HepG2 (cell line): ENCODE data around the gene COMP. TPM values are rescaled to one million over a fixed set of nuclear protein-coding genes. Genes with fewer than 3 reads are reported as not detected.
A peak's percentile ranks its signal among the peaks of the same experiment; 100 is the strongest.

Experiments
- ATF7 ChIP-seq, 2 experiments: fragments of 450-650 bp in 1 of 2; sonication (generic) in 1 of 2; formaldehyde crosslinking in 1 of 2; IDR thresholded peaks; 2 replicates each; pipeline versions ENCODE4 v1.4.0 to v1.6.1; 2016 to 2020; ENCODE audit warnings: antibody characterized with exemption in 1 of 2, mild to moderate bottlenecking in 1 of 2, missing genetic modification reagents in 1 of 2
- CBFB ChIP-seq: sonication (generic); formaldehyde crosslinking; IDR thresholded peaks from 2 replicates; pipeline ENCODE4 v1.4.0; 2020; ENCODE audit warnings: missing genetic modification reagents
- GATA4 ChIP-seq: sonication (generic); IDR thresholded peaks from 2 replicates; pipeline ENCODE4 v1.6.1; 2016; ENCODE audit warnings: antibody characterized with exemption, low read depth, borderline replicate concordance
- HOXA3 ChIP-seq: sonication (generic); formaldehyde crosslinking; IDR thresholded peaks from 2 replicates; pipeline ENCODE4 v1.5.0; 2020; ENCODE audit warnings: missing genetic modification reagents
- LCORL ChIP-seq, 2 experiments: fragments of 450-650 bp in 1 of 2; sonication (generic) in 1 of 2; formaldehyde crosslinking in 1 of 2; IDR thresholded peaks; 2 replicates each; pipeline versions ENCODE4 v1.5.0 to v1.6.1; 2017 to 2020; ENCODE audit warnings: antibody characterized with exemption in 1 of 2, missing genetic modification reagents in 1 of 2
- NFE2L1 ChIP-seq: sonication (generic); formaldehyde crosslinking; IDR thresholded peaks from 2 replicates; pipeline ENCODE4 v1.4.0; 2020; ENCODE audit warnings: missing genetic modification reagents, mild to moderate bottlenecking, borderline replicate concordance
- PHF20 ChIP-seq: sonication (generic); formaldehyde crosslinking; IDR thresholded peaks from 2 replicates; pipeline ENCODE4 v1.5.0; 2020; ENCODE audit warnings: mild to moderate bottlenecking, missing genetic modification reagents
- ZNF335 ChIP-seq: sonication (generic); formaldehyde crosslinking; IDR thresholded peaks from 2 replicates; pipeline ENCODE4 v1.4.0; 2020; ENCODE audit warnings: missing genetic modification reagents
- ZNF543 ChIP-seq: sonication (generic); formaldehyde crosslinking; IDR thresholded peaks from 2 replicates; pipeline ENCODE4 v1.4.0; 2020; ENCODE audit warnings: mild to moderate bottlenecking, missing genetic modification reagents
- ZNF558 ChIP-seq: sonication (generic); formaldehyde crosslinking; IDR thresholded peaks from 2 replicates; pipeline ENCODE4 v1.9.0; 2022; ENCODE audit warnings: mild to moderate bottlenecking, missing genetic modification reagents, borderline replicate concordance
- polyA plus RNA-seq, 8 experiments: library from polyadenylated mRNA; depleted of rRNA in 3 of 8; stranded (reverse) in 7 of 8; unstranded in 1 of 8; fragments of >200 nt; fragmentation: Illumina TruSeq in 4 of 8; extraction: Trizol in 4 of 8; gene quantifications; 2 replicates each; pipeline versions ENCODE4 v1.2.1 to v1.2.3, GENCODE V29; 2011 to 2016; ENCODE audit warnings: low read depth in 4 of 8, missing spikeins in 1 of 8, mixed read lengths in 1 of 8; ENCODE audit not compliant: insufficient read depth in 1 of 8
- total RNA-seq, 5 experiments: library from RNA; depleted of rRNA; stranded (reverse); fragments of >200 nt; fragmentation: Illumina TruSeq; extraction: Trizol; gene quantifications; 2 replicates each; pipeline ENCODE4 v1.2.3, GENCODE V29; 2016; ENCODE audit warnings: low read depth in 1 of 5
- TF ChIP-seq, protein P1 (sequence below): sonication (generic); formaldehyde crosslinking; IDR thresholded peaks from 2 replicates; pipeline ENCODE4 v1.5.1; 2020; ENCODE audit warnings: mild to moderate bottlenecking, missing genetic modification reagents, borderline replicate concordance
- TF ChIP-seq, protein P2 (sequence below): IDR thresholded peaks from 2 replicates; pipeline ENCODE4 v1.6.1; 2012; ENCODE audit warnings: low read length, improper control_type of control experiment
- TF ChIP-seq, protein P3 (sequence below): IDR thresholded peaks from 2 replicates; pipeline ENCODE4 v1.6.1; 2016
- TF ChIP-seq, protein P4 (sequence below): sonication (generic); formaldehyde crosslinking; IDR thresholded peaks from 2 replicates; pipeline ENCODE4 v1.5.0; 2020; ENCODE audit warnings: mild to moderate bottlenecking, missing genetic modification reagents

Gene COMP
- total and polyA plus RNA-seq, 2 of the 13 experiments (the other 11 are each of a cell fraction or from before 2014, with no cell fraction given), result 0.04 to 0.13 TPM

DNA sequence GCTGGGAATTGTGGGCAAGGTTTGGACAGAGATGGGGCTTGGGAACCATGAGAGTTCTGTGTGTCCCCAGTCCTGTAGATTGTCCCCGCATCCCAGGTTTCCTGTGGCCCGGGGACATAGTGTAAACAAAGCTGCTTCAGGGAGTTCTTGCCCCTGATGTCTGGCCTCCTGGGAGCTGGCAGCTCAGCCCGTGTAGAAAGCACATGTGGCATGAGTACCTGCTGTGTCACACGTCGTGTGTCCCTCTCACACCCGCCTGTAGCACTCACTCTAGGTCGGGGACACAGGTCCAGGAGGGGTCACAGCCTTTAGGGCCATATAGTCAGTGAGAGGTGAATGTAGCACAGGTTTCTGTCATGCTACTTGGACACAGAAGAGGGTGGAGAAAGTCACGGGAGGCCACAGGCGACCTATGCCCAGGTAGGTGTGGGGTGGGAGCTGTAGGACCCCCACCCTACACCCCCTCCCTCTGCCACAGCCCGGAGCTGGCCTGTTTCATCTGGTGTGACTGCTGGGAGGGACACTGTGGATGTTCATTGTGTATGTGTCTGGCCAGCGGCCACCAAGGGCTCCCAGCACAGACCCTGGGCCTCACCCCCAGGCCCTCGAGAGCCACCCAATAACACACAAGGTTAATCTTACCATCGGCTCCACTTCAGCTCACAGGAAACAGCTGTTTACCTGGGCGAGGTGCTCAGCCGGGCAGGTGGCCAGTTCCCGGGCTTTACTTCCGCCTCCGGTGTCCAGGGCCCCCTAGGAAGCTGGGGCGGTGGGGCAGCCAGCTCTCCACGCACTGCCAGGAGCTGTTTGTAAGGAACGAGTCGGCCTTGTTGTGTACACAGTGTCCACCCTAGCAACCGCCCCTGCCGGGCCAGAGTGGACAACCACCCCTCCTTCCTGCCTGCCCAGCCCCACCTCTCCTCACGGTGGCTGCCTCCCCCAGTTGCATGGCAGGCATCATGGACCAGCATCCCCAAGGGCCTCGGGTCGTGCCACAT, 49.7 kb downstream of the COMP start (continued):
- TF ChIP-seq, protein P1, sequence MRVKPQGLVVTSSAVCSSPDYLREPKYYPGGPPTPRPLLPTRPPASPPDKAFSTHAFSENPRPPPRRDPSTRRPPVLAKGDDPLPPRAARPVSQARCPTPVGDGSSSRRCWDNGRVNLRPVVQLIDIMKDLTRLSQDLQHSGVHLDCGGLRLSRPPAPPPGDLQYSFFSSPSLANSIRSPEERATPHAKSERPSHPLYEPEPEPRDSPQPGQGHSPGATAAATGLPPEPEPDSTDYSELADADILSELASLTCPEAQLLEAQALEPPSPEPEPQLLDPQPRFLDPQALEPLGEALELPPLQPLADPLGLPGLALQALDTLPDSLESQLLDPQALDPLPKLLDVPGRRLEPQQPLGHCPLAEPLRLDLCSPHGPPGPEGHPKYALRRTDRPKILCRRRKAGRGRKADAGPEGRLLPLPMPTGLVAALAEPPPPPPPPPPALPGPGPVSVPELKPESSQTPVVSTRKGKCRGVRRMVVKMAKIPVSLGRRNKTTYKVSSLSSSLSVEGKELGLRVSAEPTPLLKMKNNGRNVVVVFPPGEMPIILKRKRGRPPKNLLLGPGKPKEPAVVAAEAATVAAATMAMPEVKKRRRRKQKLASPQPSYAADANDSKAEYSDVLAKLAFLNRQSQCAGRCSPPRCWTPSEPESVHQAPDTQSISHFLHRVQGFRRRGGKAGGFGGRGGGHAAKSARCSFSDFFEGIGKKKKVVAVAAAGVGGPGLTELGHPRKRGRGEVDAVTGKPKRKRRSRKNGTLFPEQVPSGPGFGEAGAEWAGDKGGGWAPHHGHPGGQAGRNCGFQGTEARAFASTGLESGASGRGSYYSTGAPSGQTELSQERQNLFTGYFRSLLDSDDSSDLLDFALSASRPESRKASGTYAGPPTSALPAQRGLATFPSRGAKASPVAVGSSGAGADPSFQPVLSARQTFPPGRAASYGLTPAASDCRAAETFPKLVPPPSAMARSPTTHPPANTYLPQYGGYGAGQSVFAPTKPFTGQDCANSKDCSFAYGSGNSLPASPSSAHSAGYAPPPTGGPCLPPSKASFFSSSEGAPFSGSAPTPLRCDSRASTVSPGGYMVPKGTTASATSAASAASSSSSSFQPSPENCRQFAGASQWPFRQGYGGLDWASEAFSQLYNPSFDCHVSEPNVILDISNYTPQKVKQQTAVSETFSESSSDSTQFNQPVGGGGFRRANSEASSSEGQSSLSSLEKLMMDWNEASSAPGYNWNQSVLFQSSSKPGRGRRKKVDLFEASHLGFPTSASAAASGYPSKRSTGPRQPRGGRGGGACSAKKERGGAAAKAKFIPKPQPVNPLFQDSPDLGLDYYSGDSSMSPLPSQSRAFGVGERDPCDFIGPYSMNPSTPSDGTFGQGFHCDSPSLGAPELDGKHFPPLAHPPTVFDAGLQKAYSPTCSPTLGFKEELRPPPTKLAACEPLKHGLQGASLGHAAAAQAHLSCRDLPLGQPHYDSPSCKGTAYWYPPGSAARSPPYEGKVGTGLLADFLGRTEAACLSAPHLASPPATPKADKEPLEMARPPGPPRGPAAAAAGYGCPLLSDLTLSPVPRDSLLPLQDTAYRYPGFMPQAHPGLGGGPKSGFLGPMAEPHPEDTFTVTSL (CRISPR knock-in tag), result no peak
- TF ChIP-seq, protein P2, sequence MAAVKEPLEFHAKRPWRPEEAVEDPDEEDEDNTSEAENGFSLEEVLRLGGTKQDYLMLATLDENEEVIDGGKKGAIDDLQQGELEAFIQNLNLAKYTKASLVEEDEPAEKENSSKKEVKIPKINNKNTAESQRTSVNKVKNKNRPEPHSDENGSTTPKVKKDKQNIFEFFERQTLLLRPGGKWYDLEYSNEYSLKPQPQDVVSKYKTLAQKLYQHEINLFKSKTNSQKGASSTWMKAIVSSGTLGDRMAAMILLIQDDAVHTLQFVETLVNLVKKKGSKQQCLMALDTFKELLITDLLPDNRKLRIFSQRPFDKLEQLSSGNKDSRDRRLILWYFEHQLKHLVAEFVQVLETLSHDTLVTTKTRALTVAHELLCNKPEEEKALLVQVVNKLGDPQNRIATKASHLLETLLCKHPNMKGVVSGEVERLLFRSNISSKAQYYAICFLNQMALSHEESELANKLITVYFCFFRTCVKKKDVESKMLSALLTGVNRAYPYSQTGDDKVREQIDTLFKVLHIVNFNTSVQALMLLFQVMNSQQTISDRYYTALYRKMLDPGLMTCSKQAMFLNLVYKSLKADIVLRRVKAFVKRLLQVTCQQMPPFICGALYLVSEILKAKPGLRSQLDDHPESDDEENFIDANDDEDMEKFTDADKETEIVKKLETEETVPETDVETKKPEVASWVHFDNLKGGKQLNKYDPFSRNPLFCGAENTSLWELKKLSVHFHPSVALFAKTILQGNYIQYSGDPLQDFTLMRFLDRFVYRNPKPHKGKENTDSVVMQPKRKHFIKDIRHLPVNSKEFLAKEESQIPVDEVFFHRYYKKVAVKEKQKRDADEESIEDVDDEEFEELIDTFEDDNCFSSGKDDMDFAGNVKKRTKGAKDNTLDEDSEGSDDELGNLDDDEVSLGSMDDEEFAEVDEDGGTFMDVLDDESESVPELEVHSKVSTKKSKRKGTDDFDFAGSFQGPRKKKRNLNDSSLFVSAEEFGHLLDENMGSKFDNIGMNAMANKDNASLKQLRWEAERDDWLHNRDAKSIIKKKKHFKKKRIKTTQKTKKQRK, result no peak
- no peak for TF ChIP-seq LCORL (IDR thresholded peaks at IDR 0.05)
- TF ChIP-seq LCORL (CRISPR knock-in tag; IDR thresholded peaks at IDR 0.05), result no peak; the same call in 1 of the 2 replicates
- no peak; the same call in 1 of the 2 replicates for TF ChIP-seq HOXA3
- TF ChIP-seq NFE2L1 (CRISPR knock-in tag), result no peak
- TF ChIP-seq ZNF543, result peak; percentile 79; the same call in 1 of the 2 replicates
- TF ChIP-seq PHF20 (CRISPR knock-in tag), result peak; percentile 44; the same call in 1 of the 2 replicates
- TF ChIP-seq, protein P3, sequence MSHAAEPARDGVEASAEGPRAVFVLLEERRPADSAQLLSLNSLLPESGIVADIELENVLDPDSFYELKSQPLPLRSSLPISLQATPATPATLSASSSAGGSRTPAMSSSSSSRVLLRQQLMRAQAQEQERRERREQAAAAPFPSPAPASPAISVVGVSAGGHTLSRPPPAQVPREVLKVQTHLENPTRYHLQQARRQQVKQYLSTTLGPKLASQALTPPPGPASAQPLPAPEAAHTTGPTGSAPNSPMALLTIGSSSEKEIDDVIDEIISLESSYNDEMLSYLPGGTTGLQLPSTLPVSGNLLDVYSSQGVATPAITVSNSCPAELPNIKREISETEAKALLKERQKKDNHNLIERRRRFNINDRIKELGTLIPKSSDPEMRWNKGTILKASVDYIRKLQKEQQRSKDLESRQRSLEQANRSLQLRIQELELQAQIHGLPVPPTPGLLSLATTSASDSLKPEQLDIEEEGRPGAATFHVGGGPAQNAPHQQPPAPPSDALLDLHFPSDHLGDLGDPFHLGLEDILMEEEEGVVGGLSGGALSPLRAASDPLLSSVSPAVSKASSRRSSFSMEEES (CRISPR knock-in tag), result no peak
- TF ChIP-seq, protein P4, sequence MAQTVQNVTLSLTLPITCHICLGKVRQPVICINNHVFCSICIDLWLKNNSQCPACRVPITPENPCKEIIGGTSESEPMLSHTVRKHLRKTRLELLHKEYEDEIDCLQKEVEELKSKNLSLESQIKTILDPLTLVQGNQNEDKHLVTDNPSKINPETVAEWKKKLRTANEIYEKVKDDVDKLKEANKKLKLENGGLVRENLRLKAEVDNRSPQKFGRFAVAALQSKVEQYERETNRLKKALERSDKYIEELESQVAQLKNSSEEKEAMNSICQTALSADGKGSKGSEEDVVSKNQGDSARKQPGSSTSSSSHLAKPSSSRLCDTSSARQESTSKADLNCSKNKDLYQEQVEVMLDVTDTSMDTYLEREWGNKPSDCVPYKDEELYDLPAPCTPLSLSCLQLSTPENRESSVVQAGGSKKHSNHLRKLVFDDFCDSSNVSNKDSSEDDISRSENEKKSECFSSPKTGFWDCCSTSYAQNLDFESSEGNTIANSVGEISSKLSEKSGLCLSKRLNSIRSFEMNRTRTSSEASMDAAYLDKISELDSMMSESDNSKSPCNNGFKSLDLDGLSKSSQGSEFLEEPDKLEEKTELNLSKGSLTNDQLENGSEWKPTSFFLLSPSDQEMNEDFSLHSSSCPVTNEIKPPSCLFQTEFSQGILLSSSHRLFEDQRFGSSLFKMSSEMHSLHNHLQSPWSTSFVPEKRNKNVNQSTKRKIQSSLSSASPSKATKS, result no peak
- no peak for TF ChIP-seq ATF7 (IDR thresholded peaks at IDR 0.05)
- no peak for TF ChIP-seq ATF7 (CRISPR knock-in tag; IDR thresholded peaks at IDR 0.05)
- TF ChIP-seq ZNF335 (CRISPR knock-in tag), result no peak
- TF ChIP-seq CBFB (CRISPR knock-in tag), result no peak
- peak; percentile 36; the same call in 1 of the 2 replicates for TF ChIP-seq ZNF558 (CRISPR knock-in tag)
- 0 out of 2 replicates have a peak, but pooled peaks have one; percentile 28 for TF ChIP-seq GATA4
